Measurements from ENCODE around the gene TMEM192.
"Not testable (repeated sequence)": the region's sequence is repeated elsewhere in the genome, so short reads cannot be mapped to it uniquely, and the experiment has no call there.

Gene TMEM192

GRCh38 chr4:165088366-165088765, 24.3 kb downstream of the TMEM192 start:
- no peak for DNase-seq

- no peak for DNase-seq
Observed at GRCh38 chr4:165085946-165086345, 26.7 kb downstream of the TMEM192 start.

GRCh38 chr4:165084787-165085186, 27.9 kb downstream of the TMEM192 start:
- not testable (repeated sequence) for DNase-seq

- DNase-seq = no peak
Observed at GRCh38 chr4:165079476-165079875, 33.2 kb downstream of the TMEM192 start.

GRCh38 chr4:165077034-165077578, 35.6 kb downstream of the TMEM192 start:
- DNase-seq = no peak

- DNase-seq = not testable (repeated sequence)
Observed at GRCh38 chr4:165073346-165073745, 39.3 kb downstream of the TMEM192 start.

- no peak for DNase-seq
Observed at GRCh38 chr4:165070560-165070959, 42.1 kb downstream of the TMEM192 start.

- no peak for DNase-seq
Observed at GRCh38 chr4:165060938-165061337, 51.7 kb downstream of the TMEM192 start.

- no peak for DNase-seq
Observed at GRCh38 chr4:165059386-165059785, 53.3 kb downstream of the TMEM192 start.

- DNase-seq = no peak
Observed at GRCh38 chr4:165058666-165059065, 54.0 kb downstream of the TMEM192 start.

GRCh38 chr4:165055601-165056000, 57.1 kb downstream of the TMEM192 start:
- DNase-seq = no peak

GRCh38 chr4:165053645-165054044, 59.0 kb downstream of the TMEM192 start, which contains the start of gene TRIM75:
Gene TRIM75, plus strand, starts transcription at chr4:165053866. Its CDS starts 5,282 bp downstream, at chr4:165059148.
- no peak for DNase-seq

- no peak for DNase-seq
Observed at GRCh38 chr4:165052627-165053026, 60.0 kb downstream of the TMEM192 start.

GRCh38 chr4:165048170-165048569, 64.5 kb downstream of the TMEM192 start:
- no peak for DNase-seq

- DNase-seq = no peak
Observed at GRCh38 chr4:165031436-165032211, 81.0 kb downstream of the TMEM192 start, which contains the start of gene TRIM60. Gene TRIM60, plus strand, starts transcription at chr4:165031999. Its CDS starts 8,074 bp downstream, at chr4:165040073.

GRCh38 chr4:165027762-165028402, 84.8 kb downstream of the TMEM192 start:
- DNase-seq = no peak

GRCh38 chr4:165025782-165026181, 86.9 kb downstream of the TMEM192 start:
- DNase-seq = not testable (repeated sequence)

Data from NCI-H524 treated with DMSO at 0.1 percent for 48 hours (cell line).